HL-60 (cell line): ENCODE data around the gene SH3GL2.

ENCODE experiments used
- GABPA ChIP-seq: IDR thresholded peaks from 2 replicates; pipeline ENCODE4 v1.6.1; 2012; ENCODE audit warnings: low read depth
- POLR2AphosphoS5 ChIP-seq: IDR thresholded peaks from 2 replicates; pipeline ENCODE4 v1.6.1; 2012; ENCODE audit warnings: low read depth
- SPI1 ChIP-seq: IDR thresholded peaks from 2 replicates; pipeline ENCODE4 v1.6.1; 2012; ENCODE audit warnings: low read depth, mild to moderate bottlenecking, borderline replicate concordance
- TF ChIP-seq, protein P1 (sequence below): IDR thresholded peaks from one replicate; pipeline ENCODE4 v1.5.1; 2011; ENCODE audit warnings: low read length, control low read depth, inconsistent platforms; ENCODE audit not compliant: insufficient read depth
- TF ChIP-seq, protein P2 (sequence below): IDR thresholded peaks from 2 replicates; pipeline ENCODE4 v1.6.1; 2012; ENCODE audit warnings: low read depth; ENCODE audit not compliant: insufficient replicate concordance

DNA sequence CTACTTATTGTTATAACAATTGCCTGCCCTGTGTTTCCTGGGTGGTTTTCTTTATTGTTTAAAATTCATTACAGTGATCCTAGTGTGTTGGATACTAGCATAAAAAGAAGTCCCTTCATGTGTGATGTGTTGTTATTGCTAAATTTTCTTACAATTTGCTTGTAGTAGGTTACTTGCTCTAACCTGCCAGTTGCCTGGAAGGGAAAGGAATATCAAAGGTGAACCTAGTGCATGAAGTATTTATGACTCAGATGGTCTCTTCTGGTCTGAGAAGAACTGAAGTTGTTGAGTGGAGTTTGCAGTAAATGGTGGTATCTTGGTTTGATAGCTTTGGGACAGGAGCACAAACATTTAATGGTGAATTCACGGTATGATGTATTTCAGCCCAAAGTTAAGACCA is 58.0 kb downstream of the SH3GL2 start:
- TF ChIP-seq, protein P1, sequence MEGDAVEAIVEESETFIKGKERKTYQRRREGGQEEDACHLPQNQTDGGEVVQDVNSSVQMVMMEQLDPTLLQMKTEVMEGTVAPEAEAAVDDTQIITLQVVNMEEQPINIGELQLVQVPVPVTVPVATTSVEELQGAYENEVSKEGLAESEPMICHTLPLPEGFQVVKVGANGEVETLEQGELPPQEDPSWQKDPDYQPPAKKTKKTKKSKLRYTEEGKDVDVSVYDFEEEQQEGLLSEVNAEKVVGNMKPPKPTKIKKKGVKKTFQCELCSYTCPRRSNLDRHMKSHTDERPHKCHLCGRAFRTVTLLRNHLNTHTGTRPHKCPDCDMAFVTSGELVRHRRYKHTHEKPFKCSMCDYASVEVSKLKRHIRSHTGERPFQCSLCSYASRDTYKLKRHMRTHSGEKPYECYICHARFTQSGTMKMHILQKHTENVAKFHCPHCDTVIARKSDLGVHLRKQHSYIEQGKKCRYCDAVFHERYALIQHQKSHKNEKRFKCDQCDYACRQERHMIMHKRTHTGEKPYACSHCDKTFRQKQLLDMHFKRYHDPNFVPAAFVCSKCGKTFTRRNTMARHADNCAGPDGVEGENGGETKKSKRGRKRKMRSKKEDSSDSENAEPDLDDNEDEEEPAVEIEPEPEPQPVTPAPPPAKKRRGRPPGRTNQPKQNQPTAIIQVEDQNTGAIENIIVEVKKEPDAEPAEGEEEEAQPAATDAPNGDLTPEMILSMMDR, result no peak
- TF ChIP-seq SPI1 (no peak), POLR2AphosphoS5 (no peak), GABPA (no peak)
- TF ChIP-seq, protein P2, sequence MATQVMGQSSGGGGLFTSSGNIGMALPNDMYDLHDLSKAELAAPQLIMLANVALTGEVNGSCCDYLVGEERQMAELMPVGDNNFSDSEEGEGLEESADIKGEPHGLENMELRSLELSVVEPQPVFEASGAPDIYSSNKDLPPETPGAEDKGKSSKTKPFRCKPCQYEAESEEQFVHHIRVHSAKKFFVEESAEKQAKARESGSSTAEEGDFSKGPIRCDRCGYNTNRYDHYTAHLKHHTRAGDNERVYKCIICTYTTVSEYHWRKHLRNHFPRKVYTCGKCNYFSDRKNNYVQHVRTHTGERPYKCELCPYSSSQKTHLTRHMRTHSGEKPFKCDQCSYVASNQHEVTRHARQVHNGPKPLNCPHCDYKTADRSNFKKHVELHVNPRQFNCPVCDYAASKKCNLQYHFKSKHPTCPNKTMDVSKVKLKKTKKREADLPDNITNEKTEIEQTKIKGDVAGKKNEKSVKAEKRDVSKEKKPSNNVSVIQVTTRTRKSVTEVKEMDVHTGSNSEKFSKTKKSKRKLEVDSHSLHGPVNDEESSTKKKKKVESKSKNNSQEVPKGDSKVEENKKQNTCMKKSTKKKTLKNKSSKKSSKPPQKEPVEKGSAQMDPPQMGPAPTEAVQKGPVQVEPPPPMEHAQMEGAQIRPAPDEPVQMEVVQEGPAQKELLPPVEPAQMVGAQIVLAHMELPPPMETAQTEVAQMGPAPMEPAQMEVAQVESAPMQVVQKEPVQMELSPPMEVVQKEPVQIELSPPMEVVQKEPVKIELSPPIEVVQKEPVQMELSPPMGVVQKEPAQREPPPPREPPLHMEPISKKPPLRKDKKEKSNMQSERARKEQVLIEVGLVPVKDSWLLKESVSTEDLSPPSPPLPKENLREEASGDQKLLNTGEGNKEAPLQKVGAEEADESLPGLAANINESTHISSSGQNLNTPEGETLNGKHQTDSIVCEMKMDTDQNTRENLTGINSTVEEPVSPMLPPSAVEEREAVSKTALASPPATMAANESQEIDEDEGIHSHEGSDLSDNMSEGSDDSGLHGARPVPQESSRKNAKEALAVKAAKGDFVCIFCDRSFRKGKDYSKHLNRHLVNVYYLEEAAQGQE, result no peak
